GM23338 (cell line): ENCODE results near the gene MLLT1. TPM values are rescaled to one million over a fixed set of nuclear protein-coding genes. Genes with fewer than 3 reads are reported as not detected.
A peak's percentile ranks its signal among the peaks of the same experiment; 100 is the strongest.

Experiments
- ATAC-seq: fragments of 200-7000 bp; cut with Tn5 transposase; 3 replicates; pipeline ENCODE4 v1.9.1; 2020
- DNase-seq: peaks from one replicate; pipeline ENCODE4 v3.0.0-alpha.2; 2015; ENCODE audit warnings: low spot score
- H2AFZ ChIP-seq: fragments of 200-600 bp; sonication (generic); 2 replicates; pipeline ENCODE4 v1.8.0; 2016; ENCODE audit warnings: antibody characterized with exemption, mild to moderate bottlenecking, moderate library complexity
- H3F3A ChIP-seq: fragments of 200-600 bp; sonication (generic); replicated peaks from 2 replicates; pipeline ENCODE4 v1.8.0; 2017; ENCODE audit warnings: antibody characterized with exemption, mixed run types, low read depth
- H3K27ac ChIP-seq: fragments of 200-600 bp; sonication (generic); 2 replicates; pipeline ENCODE4 v1.6.1; 2016; ENCODE audit warnings: low read depth
- H3K27me3 ChIP-seq: fragments of 200-600 bp; sonication (generic); 2 replicates; pipeline ENCODE4 v1.8.0; 2016; ENCODE audit warnings: mild to moderate bottlenecking, mixed run types, moderate library complexity; ENCODE audit not compliant: insufficient read depth
- H3K36me3 ChIP-seq: fragments of 200-600 bp; sonication (generic); 2 replicates; pipeline ENCODE4 v1.8.0; 2016; ENCODE audit warnings: mild to moderate bottlenecking; ENCODE audit not compliant: insufficient read depth
- H3K4me1 ChIP-seq: fragments of 200-600 bp; sonication (generic); 2 replicates; pipeline ENCODE4 v1.8.0; 2016; ENCODE audit warnings: mild to moderate bottlenecking, moderate library complexity; ENCODE audit not compliant: insufficient read depth
- H3K4me2 ChIP-seq: fragments of 200-600 bp; sonication (generic); 2 replicates; pipeline ENCODE4 v1.7.1; 2017; ENCODE audit warnings: mixed run types
- H3K4me3 ChIP-seq: fragments of 200-600 bp; sonication (generic); 2 replicates; pipeline ENCODE4 v1.6.1; 2016; ENCODE audit warnings: mixed run types
- H3K79me2 ChIP-seq: fragments of 200-600 bp; sonication (generic); replicated peaks from 2 replicates; pipeline ENCODE4 v1.8.0; 2017; ENCODE audit warnings: mild to moderate bottlenecking; ENCODE audit not compliant: insufficient read depth
- H3K9me2 ChIP-seq: fragments of 200-600 bp; sonication (generic); 2 replicates; pipeline ENCODE4 v1.8.0; 2017; ENCODE audit not compliant: insufficient read depth
- H4K20me1 ChIP-seq: fragments of 200-600 bp; sonication (generic); replicated peaks from 2 replicates; pipeline ENCODE4 v1.8.0; 2017; ENCODE audit warnings: mild to moderate bottlenecking; ENCODE audit not compliant: insufficient read depth
- H3K27ac Mint-ChIP-seq: 2 replicates; pipeline ENCODE4 v1.8.0; 2020; ENCODE audit warnings: inconsistent platforms, mild to moderate bottlenecking, moderate library complexity, mixed read lengths
- H3K27me3 Mint-ChIP-seq: 3 replicates; pipeline ENCODE4 v1.8.0; 2022; ENCODE audit warnings: low read depth, mild to moderate bottlenecking, moderate library complexity, mixed read lengths, inconsistent platforms; ENCODE audit not compliant: insufficient read depth, poor library complexity
- H3K36me3 Mint-ChIP-seq: 3 replicates; pipeline ENCODE4 v1.8.0; 2021; ENCODE audit warnings: low read depth, mild to moderate bottlenecking, inconsistent platforms, moderate library complexity, mixed read lengths
- H3K4me1 Mint-ChIP-seq: 3 replicates; pipeline ENCODE4 v1.8.0; 2020; ENCODE audit warnings: mild to moderate bottlenecking, inconsistent platforms, mixed read lengths
- H3K4me3 Mint-ChIP-seq: 3 replicates; pipeline ENCODE4 v1.8.0; 2021; ENCODE audit warnings: moderate library complexity, mild to moderate bottlenecking, inconsistent platforms, mixed read lengths
- H3K9me3 Mint-ChIP-seq: 3 replicates; pipeline ENCODE4 v1.8.0; 2020; ENCODE audit warnings: moderate library complexity, mild to moderate bottlenecking, inconsistent platforms, mixed read lengths
- CREB1 ChIP-seq: fragments of 250-450 bp; sonication (Bioruptor Pico); IDR thresholded peaks from 2 replicates; pipeline ENCODE4 v1.5.0; 2020; ENCODE audit warnings: low read depth, mild to moderate bottlenecking, moderate library complexity
- EZH2 ChIP-seq: fragments of 200-600 bp; sonication (generic); IDR thresholded peaks from one replicate; pipeline ENCODE4 v1.8.0; 2017; ENCODE audit warnings: antibody characterized with exemption, mild to moderate bottlenecking, low read depth; ENCODE audit not compliant: unreplicated experiment
- EZH2phosphoT487 ChIP-seq: fragments of 200-600 bp; sonication (generic); IDR thresholded peaks from one replicate; pipeline ENCODE4 v1.8.1; 2018; ENCODE audit warnings: antibody characterized with exemption; ENCODE audit not compliant: unreplicated experiment
- JUNB ChIP-seq: IDR thresholded peaks from one replicate; pipeline ENCODE4 v1.6.1; 2016; ENCODE audit warnings: antibody characterized with exemption; ENCODE audit not compliant: unreplicated experiment
- NANOG ChIP-seq: IDR thresholded peaks from 2 replicates; pipeline ENCODE4 v1.6.1; 2016; ENCODE audit warnings: antibody characterized with exemption, borderline replicate concordance
- POLR2AphosphoS5 ChIP-seq: IDR thresholded peaks from 2 replicates; pipeline ENCODE4 v1.6.1; 2016; ENCODE audit warnings: antibody characterized with exemption, low read depth
- STAT1 ChIP-seq: IDR thresholded peaks from one replicate; pipeline ENCODE4 v1.6.1; 2016; ENCODE audit warnings: antibody characterized with exemption; ENCODE audit not compliant: unreplicated experiment
- ZNF331 ChIP-seq: fragments of 250-450 bp; sonication (Bioruptor Pico); IDR thresholded peaks from 2 replicates; pipeline ENCODE4 v1.5.0; 2020; ENCODE audit warnings: low read depth, mild to moderate bottlenecking, moderate library complexity
- polyA plus RNA-seq: library from polyadenylated mRNA; unstranded; fragments of >200 nt; fragmentation: Nextera tagmentation; extraction: Ambion mirVana; gene quantifications from 2 replicates; pipeline ENCODE4 v1.2.1, GENCODE V29; 2016
- total RNA-seq: library from RNA; depleted of rRNA; stranded (reverse); fragments of >200 nt; shearing (Covaris generic); gene quantifications from 2 replicates; pipeline ENCODE4 v1.2.3, GENCODE V29; 2014
- TF ChIP-seq, protein P1 (sequence below), 2 experiments: fragments of 200-600 bp in 1 of 2; sonication (generic) in 1 of 2; conservative IDR thresholded peaks; 2 replicates each; pipeline versions ENCODE4 v1.5.1 to v1.6.1; 2016 to 2017; ENCODE audit warnings: antibody characterized with exemption in 2 of 2, low read depth in 2 of 2, mild to moderate bottlenecking in 2 of 2, moderate library complexity in 1 of 2
- TF ChIP-seq, protein P2 (sequence below): IDR thresholded peaks from 2 replicates; pipeline ENCODE4 v1.6.1; 2016; ENCODE audit warnings: antibody characterized with exemption
- TF ChIP-seq, protein P3 (sequence below): IDR thresholded peaks from one replicate; pipeline ENCODE4 v1.6.1; 2018; ENCODE audit warnings: antibody characterized with exemption; ENCODE audit not compliant: unreplicated experiment

MLLT1 gene
- total and polyA plus RNA-seq, 2 experiments from 2014 or later = 17.8 to 23.4 TPM

DNA sequence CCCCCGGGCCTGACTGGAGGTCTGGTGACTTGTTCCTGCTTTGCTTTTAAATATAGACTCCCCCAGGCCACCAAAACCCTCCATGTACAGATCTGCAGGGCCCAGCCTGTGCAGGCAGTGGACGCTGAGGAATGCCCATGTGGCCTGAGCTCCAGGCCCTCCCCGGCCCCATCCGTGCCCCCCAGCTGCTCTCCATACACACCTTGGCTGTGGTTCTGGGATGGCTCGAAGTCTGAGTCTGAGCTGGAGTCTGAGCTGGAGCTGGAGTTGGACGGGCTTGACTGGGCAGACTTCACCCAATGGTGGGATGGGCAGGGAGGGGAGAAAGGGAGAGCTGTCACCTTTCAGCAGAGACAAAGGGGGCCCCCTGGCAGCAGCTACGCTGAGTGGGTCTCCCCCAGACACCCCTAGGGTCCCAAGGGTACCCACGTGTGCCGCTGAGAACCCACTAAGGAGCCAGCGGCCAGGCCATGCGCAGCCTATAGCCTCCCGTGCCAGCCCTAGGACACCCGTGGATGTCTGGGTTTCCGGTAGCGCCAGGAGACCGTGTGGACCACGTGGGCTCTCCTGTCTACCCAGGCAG lies 61.9 kb downstream of the MLLT1 start (continued):
- TF ChIP-seq, protein P1, sequence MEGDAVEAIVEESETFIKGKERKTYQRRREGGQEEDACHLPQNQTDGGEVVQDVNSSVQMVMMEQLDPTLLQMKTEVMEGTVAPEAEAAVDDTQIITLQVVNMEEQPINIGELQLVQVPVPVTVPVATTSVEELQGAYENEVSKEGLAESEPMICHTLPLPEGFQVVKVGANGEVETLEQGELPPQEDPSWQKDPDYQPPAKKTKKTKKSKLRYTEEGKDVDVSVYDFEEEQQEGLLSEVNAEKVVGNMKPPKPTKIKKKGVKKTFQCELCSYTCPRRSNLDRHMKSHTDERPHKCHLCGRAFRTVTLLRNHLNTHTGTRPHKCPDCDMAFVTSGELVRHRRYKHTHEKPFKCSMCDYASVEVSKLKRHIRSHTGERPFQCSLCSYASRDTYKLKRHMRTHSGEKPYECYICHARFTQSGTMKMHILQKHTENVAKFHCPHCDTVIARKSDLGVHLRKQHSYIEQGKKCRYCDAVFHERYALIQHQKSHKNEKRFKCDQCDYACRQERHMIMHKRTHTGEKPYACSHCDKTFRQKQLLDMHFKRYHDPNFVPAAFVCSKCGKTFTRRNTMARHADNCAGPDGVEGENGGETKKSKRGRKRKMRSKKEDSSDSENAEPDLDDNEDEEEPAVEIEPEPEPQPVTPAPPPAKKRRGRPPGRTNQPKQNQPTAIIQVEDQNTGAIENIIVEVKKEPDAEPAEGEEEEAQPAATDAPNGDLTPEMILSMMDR (conservative IDR thresholded peaks at IDR 0.05; ENCODE audit: low read depth in 2 of 2) = no peak
- TF ChIP-seq EZH2phosphoT487 = no peak
- TF ChIP-seq NANOG = no peak
- TF ChIP-seq CREB1 (CRISPR knock-in tag) = no peak
- no peak for TF ChIP-seq POLR2AphosphoS5
- no peak for TF ChIP-seq STAT1
- TF ChIP-seq, protein P2, sequence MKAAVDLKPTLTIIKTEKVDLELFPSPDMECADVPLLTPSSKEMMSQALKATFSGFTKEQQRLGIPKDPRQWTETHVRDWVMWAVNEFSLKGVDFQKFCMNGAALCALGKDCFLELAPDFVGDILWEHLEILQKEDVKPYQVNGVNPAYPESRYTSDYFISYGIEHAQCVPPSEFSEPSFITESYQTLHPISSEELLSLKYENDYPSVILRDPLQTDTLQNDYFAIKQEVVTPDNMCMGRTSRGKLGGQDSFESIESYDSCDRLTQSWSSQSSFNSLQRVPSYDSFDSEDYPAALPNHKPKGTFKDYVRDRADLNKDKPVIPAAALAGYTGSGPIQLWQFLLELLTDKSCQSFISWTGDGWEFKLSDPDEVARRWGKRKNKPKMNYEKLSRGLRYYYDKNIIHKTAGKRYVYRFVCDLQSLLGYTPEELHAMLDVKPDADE = no peak
- TF ChIP-seq ZNF331 (CRISPR knock-in tag) = no peak

DNA sequence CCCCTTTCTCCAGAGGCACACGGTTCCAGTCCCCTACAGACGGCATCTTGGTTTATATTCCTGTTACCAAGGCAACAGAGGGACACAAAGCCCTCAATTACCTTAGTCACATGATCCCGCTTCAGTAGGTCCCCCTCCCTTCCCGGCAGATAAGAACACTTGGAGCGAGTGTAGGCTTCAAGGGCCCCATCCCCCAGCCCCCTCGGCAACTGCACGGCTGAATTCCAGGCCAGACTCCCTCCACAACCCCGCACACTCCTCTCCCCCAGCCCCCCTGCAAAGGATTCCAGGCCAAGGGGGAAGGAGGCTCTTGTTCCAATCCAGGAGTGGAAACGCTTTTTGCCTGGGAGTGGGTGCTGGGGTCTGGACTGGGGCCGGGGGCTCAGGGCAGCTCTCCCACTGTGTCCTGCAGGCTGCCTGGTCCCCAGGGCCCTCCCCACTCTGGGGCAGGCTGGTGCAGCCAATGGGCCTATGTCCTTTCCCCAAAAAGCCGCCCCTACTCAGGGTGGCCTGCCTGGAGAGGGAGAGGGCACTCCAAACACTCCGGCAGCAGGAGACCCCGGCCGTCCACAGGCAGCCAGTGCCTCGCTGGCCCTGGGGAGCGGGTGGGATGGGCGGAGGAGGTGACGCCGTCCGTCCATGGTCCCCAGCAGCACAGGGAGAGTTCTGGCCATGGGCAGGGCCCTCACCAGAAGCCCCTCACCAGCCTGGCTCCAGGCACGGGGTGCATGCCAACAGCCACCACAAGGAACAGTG lies 62.6 kb downstream of the MLLT1 start:
- Histone ChIP-seq H4K20me1 (no peaks in the 10 kb centered on the region), H3K36me3 (no peaks in the 10 kb centered on the region; the same call in 1 of the 2 replicates), H3K27ac (no peak overlapping the region), H3K4me1 (no peaks in the 10 kb centered on the region), H3K4me3 (no peak overlapping the region), H3K27me3 (no peaks in the 10 kb centered on the region), H3K9me2 (no peaks in the 10 kb centered on the region), H2AFZ (no peak overlapping the region), H3K79me2 (no peaks in the 10 kb centered on the region), H3K4me2 (peak overlapping the region; percentile 62; the same call in 1 of the 2 replicates), H3F3A (no peaks in the 10 kb centered on the region)
- DNase-seq = peak; percentile 89
- Mint-ChIP-seq H3K27me3 (peaks cover 9% of the 10 kb centered on the region), H3K9me3 (no peaks in the 10 kb centered on the region), H3K36me3 (peaks cover 11% of the 10 kb centered on the region), H3K27ac (peak overlapping the region; percentile 95), H3K4me1 (peaks cover 7% of the 10 kb centered on the region), H3K4me3 (no peak overlapping the region)
- TF ChIP-seq EZH2 = no peak
- TF ChIP-seq, protein P1 (conservative IDR thresholded peaks at IDR 0.05; ENCODE audit: low read depth in 2 of 2) = no peak
- TF ChIP-seq JUNB = no peak
- TF ChIP-seq, protein P3, sequence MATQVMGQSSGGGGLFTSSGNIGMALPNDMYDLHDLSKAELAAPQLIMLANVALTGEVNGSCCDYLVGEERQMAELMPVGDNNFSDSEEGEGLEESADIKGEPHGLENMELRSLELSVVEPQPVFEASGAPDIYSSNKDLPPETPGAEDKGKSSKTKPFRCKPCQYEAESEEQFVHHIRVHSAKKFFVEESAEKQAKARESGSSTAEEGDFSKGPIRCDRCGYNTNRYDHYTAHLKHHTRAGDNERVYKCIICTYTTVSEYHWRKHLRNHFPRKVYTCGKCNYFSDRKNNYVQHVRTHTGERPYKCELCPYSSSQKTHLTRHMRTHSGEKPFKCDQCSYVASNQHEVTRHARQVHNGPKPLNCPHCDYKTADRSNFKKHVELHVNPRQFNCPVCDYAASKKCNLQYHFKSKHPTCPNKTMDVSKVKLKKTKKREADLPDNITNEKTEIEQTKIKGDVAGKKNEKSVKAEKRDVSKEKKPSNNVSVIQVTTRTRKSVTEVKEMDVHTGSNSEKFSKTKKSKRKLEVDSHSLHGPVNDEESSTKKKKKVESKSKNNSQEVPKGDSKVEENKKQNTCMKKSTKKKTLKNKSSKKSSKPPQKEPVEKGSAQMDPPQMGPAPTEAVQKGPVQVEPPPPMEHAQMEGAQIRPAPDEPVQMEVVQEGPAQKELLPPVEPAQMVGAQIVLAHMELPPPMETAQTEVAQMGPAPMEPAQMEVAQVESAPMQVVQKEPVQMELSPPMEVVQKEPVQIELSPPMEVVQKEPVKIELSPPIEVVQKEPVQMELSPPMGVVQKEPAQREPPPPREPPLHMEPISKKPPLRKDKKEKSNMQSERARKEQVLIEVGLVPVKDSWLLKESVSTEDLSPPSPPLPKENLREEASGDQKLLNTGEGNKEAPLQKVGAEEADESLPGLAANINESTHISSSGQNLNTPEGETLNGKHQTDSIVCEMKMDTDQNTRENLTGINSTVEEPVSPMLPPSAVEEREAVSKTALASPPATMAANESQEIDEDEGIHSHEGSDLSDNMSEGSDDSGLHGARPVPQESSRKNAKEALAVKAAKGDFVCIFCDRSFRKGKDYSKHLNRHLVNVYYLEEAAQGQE = no peak
- TF ChIP-seq STAT1 = no peak
- peak; percentile 56 for ATAC-seq
